K562 (cell line): ENCODE results near the gene TGFB2.

Source experiments
- CUX1 ChIP-seq: fragments of 200-800 bp; sonication (Bioruptor generic); IDR thresholded peaks from 2 replicates; pipeline ENCODE4 v1.6.1; 2016; ENCODE audit warnings: missing genetic modification characterization, missing compliant biosample characterization
- ZNF311 ChIP-seq: fragments of 250-450 bp; sonication (Bioruptor Pico); IDR thresholded peaks from 2 replicates; pipeline ENCODE4 v1.4.0; 2020; ENCODE audit warnings: mild to moderate bottlenecking, moderate library complexity
- TF ChIP-seq, protein P1 (sequence below), 3 experiments: IDR thresholded peaks in 2 of 3; conservative IDR thresholded peaks in 1 of 3; 2 replicates each; pipeline ENCODE4 v1.5.1; 2011 to 2012; ENCODE audit warnings: low read length in 3 of 3, mild to moderate bottlenecking in 3 of 3, control low read depth in 2 of 3, improper control_type of control experiment in 1 of 3, inconsistent platforms in 1 of 3, low read depth in 1 of 3, mixed read lengths in 1 of 3, moderate library complexity in 1 of 3; ENCODE audit not compliant: insufficient read depth in 2 of 3

- TF ChIP-seq CUX1 (CRISPR knock-in tag), result no peak
- TF ChIP-seq ZNF311 (CRISPR knock-in tag), result no peak
- TF ChIP-seq, protein P1, sequence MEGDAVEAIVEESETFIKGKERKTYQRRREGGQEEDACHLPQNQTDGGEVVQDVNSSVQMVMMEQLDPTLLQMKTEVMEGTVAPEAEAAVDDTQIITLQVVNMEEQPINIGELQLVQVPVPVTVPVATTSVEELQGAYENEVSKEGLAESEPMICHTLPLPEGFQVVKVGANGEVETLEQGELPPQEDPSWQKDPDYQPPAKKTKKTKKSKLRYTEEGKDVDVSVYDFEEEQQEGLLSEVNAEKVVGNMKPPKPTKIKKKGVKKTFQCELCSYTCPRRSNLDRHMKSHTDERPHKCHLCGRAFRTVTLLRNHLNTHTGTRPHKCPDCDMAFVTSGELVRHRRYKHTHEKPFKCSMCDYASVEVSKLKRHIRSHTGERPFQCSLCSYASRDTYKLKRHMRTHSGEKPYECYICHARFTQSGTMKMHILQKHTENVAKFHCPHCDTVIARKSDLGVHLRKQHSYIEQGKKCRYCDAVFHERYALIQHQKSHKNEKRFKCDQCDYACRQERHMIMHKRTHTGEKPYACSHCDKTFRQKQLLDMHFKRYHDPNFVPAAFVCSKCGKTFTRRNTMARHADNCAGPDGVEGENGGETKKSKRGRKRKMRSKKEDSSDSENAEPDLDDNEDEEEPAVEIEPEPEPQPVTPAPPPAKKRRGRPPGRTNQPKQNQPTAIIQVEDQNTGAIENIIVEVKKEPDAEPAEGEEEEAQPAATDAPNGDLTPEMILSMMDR (IDR thresholded peaks at IDR 0.05 in 2 of 3, conservative IDR thresholded peaks at IDR 0.05 in 1 of 3; ENCODE audit: insufficient read depth in 2 of 3, low read depth in 1 of 3, low read length in 3 of 3), result no peak
Measured at GRCh38 chr1:218480588-218481099, 135.5 kb downstream of the TGFB2 start.
